ENCODE results near the gene MPST. TPM values are rescaled to one million over a fixed set of nuclear protein-coding genes. Genes with fewer than 3 reads are reported as not detected.

The MPST gene
- total RNA-seq, 2 donors from 2014 or later = 6.4 to 12.3 TPM

GRCh38 chr22:37058917-37059701 is 39.6 kb downstream of the MPST start:
- no peak overlapping the region for H3K4me3 Mint-ChIP-seq
- DNase-seq (no peak), ATAC-seq (no peak)
- no peaks in the 10 kb centered on the region for H3K9me3 ChIP-seq (ENCODE audit: control insufficient read depth, low read length, poor library complexity, severe bottlenecking)
- H3K27ac Mint-ChIP-seq = no peak overlapping the region
- H3K27me3 Mint-ChIP-seq = no peaks in the 10 kb centered on the region
- peaks cover 16% of the 10 kb centered on the region for H3K4me1 Mint-ChIP-seq
- H3K36me3 Mint-ChIP-seq (ENCODE audit: low read depth) = no peaks in the 10 kb centered on the region

- peak; percentile 77 for ATAC-seq
- no peak for DNase-seq
- Mint-ChIP-seq H3K27ac (no peak overlapping the region), H3K4me3 (no peak overlapping the region), H3K27me3 (no peaks in the 10 kb centered on the region), H3K4me1 (peaks cover 16% of the 10 kb centered on the region), H3K36me3 (ENCODE audit: low read depth) (no peaks in the 10 kb centered on the region)
- H3K9me3 ChIP-seq (ENCODE audit: control insufficient read depth, low read length, poor library complexity, severe bottlenecking) = no peaks in the 10 kb centered on the region
Measured at GRCh38 chr22:37059876-37060449, 40.4 kb downstream of the MPST start.

- peak overlapping the region; percentile 77 for H3K27ac Mint-ChIP-seq
- no peaks in the 10 kb centered on the region for H3K9me3 ChIP-seq (ENCODE audit: control insufficient read depth, low read length, poor library complexity, severe bottlenecking)
- H3K36me3 Mint-ChIP-seq (ENCODE audit: low read depth) = no peaks in the 10 kb centered on the region
- no peak for ATAC-seq
- no peaks in the 10 kb centered on the region for H3K27me3 Mint-ChIP-seq
- peak overlapping the region; percentile 47 for H3K4me3 Mint-ChIP-seq
- DNase-seq = no peak
- H3K4me1 Mint-ChIP-seq = peaks cover 16% of the 10 kb centered on the region
Measured at GRCh38 chr22:37060801-37061610, 41.5 kb downstream of the MPST start.

GRCh38 chr22:37061611-37062375 is 42.3 kb downstream of the MPST start:
- H3K4me1 Mint-ChIP-seq = peaks cover 16% of the 10 kb centered on the region
- DNase-seq = no peak
- H3K4me3 Mint-ChIP-seq = peak overlapping the region; percentile 47
- no peaks in the 10 kb centered on the region for H3K27me3 Mint-ChIP-seq
- peak overlapping the region; percentile 77 for H3K27ac Mint-ChIP-seq
- H3K36me3 Mint-ChIP-seq (ENCODE audit: low read depth) = peaks cover 2% of the 10 kb centered on the region
- no peaks in the 10 kb centered on the region for H3K9me3 ChIP-seq (ENCODE audit: control insufficient read depth, low read length, poor library complexity, severe bottlenecking)
- ATAC-seq = no peak

- H3K4me3 Mint-ChIP-seq = no peak overlapping the region
- H3K36me3 Mint-ChIP-seq (ENCODE audit: low read depth) = peaks cover 2% of the 10 kb centered on the region
- H3K27me3 Mint-ChIP-seq = no peaks in the 10 kb centered on the region
- H3K4me1 Mint-ChIP-seq = peaks cover 13% of the 10 kb centered on the region
- H3K9me3 ChIP-seq (ENCODE audit: control insufficient read depth, low read length, poor library complexity, severe bottlenecking) = no peaks in the 10 kb centered on the region
- no peak for DNase-seq
- ATAC-seq = no peak
- H3K27ac Mint-ChIP-seq = no peak overlapping the region
Measured at GRCh38 chr22:37062376-37062675, 42.8 kb downstream of the MPST start.

GRCh38 chr22:37062702-37063381 is 43.3 kb downstream of the MPST start:
- Mint-ChIP-seq H3K27ac (no peak overlapping the region), H3K4me3 (no peak overlapping the region), H3K4me1 (peaks cover 13% of the 10 kb centered on the region), H3K36me3 (ENCODE audit: low read depth) (peaks cover 3% of the 10 kb centered on the region), H3K27me3 (peaks cover 2% of the 10 kb centered on the region)
- no peaks in the 10 kb centered on the region for H3K9me3 ChIP-seq (ENCODE audit: control insufficient read depth, low read length, poor library complexity, severe bottlenecking)
- ATAC-seq (no peak), DNase-seq (no peak)

GRCh38 chr22:37063431-37064420 is 44.2 kb downstream of the MPST start:
- Mint-ChIP-seq H3K27ac (peak overlapping the region; percentile 59), H3K27me3 (peaks cover 6% of the 10 kb centered on the region), H3K36me3 (ENCODE audit: low read depth) (peaks cover 5% of the 10 kb centered on the region), H3K4me1 (peaks cover 15% of the 10 kb centered on the region), H3K4me3 (peak overlapping the region; percentile 71)
- peak; percentile 31 for ATAC-seq
- DNase-seq = no peak
- no peaks in the 10 kb centered on the region for H3K9me3 ChIP-seq (ENCODE audit: control insufficient read depth, low read length, poor library complexity, severe bottlenecking)

- Mint-ChIP-seq H3K4me1 (peaks cover 15% of the 10 kb centered on the region), H3K27me3 (peaks cover 8% of the 10 kb centered on the region), H3K27ac (peak overlapping the region; percentile 59), H3K36me3 (ENCODE audit: low read depth) (peaks cover 5% of the 10 kb centered on the region), H3K4me3 (peak overlapping the region; percentile 71)
- ATAC-seq (no peak), DNase-seq (no peak)
- H3K9me3 ChIP-seq (ENCODE audit: control insufficient read depth, low read length, poor library complexity, severe bottlenecking) = no peaks in the 10 kb centered on the region
Measured at GRCh38 chr22:37064553-37064952, 45.0 kb downstream of the MPST start.

- H3K9me3 ChIP-seq (ENCODE audit: control insufficient read depth, low read length, poor library complexity, severe bottlenecking) = no peaks in the 10 kb centered on the region
- H3K4me3 Mint-ChIP-seq = no peak overlapping the region
- DNase-seq = no peak
- no peak for ATAC-seq
- H3K27ac Mint-ChIP-seq = peak overlapping the region; percentile 59
- peaks cover 5% of the 10 kb centered on the region for H3K36me3 Mint-ChIP-seq (ENCODE audit: low read depth)
- H3K27me3 Mint-ChIP-seq = peaks cover 14% of the 10 kb centered on the region
- H3K4me1 Mint-ChIP-seq = peaks cover 11% of the 10 kb centered on the region
Measured at GRCh38 chr22:37065180-37065579, 45.6 kb downstream of the MPST start.

- ATAC-seq (no peak), DNase-seq (no peak)
- Mint-ChIP-seq H3K27me3 (peaks cover 16% of the 10 kb centered on the region), H3K4me3 (no peak overlapping the region), H3K4me1 (peaks cover 11% of the 10 kb centered on the region), H3K27ac (no peak overlapping the region), H3K36me3 (ENCODE audit: low read depth) (peaks cover 5% of the 10 kb centered on the region)
- no peaks in the 10 kb centered on the region for H3K9me3 ChIP-seq (ENCODE audit: control insufficient read depth, low read length, poor library complexity, severe bottlenecking)
Measured at GRCh38 chr22:37065961-37066360, 46.4 kb downstream of the MPST start.

GRCh38 chr22:37067428-37067827 is 47.9 kb downstream of the MPST start:
- no peaks in the 10 kb centered on the region for H3K9me3 ChIP-seq (ENCODE audit: control insufficient read depth, low read length, poor library complexity, severe bottlenecking)
- H3K27me3 Mint-ChIP-seq = peaks cover 16% of the 10 kb centered on the region
- peaks cover 8% of the 10 kb centered on the region for H3K4me1 Mint-ChIP-seq
- peak overlapping the region; percentile 70 for H3K27ac Mint-ChIP-seq
- DNase-seq = no peak
- ATAC-seq = no peak
- H3K36me3 Mint-ChIP-seq (ENCODE audit: low read depth) = peaks cover 5% of the 10 kb centered on the region
- no peak overlapping the region for H3K4me3 Mint-ChIP-seq

GRCh38 chr22:37068859-37069258 is 49.3 kb downstream of the MPST start:
- H3K4me1 Mint-ChIP-seq = peaks cover 2% of the 10 kb centered on the region
- ATAC-seq (no peak), DNase-seq (no peak)
- H3K9me3 ChIP-seq (ENCODE audit: control insufficient read depth, low read length, poor library complexity, severe bottlenecking) = no peaks in the 10 kb centered on the region
- H3K36me3 Mint-ChIP-seq (ENCODE audit: low read depth) = peaks cover 5% of the 10 kb centered on the region
- H3K4me3 Mint-ChIP-seq = no peak overlapping the region
- H3K27me3 Mint-ChIP-seq = peaks cover 16% of the 10 kb centered on the region
- H3K27ac Mint-ChIP-seq = no peak overlapping the region

Measured in T-helper 17 cell (primary cell).